Spleen (tissue), 13 donors: ENCODE measurements around the gene GPSM3. TPM values are rescaled to one million over a fixed set of nuclear protein-coding genes. Genes with fewer than 3 reads are reported as not detected.

Experiments
- DNase-seq: peaks from one replicate; pipeline ENCODE4 v3.0.0-alpha.2; 2020
- H3K27ac ChIP-seq, 8 donors: fragments of 200-600 bp; sonication (generic) in 7 of 8; 1 replicate in 4 of 8; 2 replicates in 4 of 8; pipeline versions ENCODE4 v1.5.0 to v1.8.0; 2016 to 2021; ENCODE audit warnings: inconsistent platforms in 4 of 8, mild to moderate bottlenecking in 4 of 8, moderate library complexity in 1 of 8
- H3K27me3 ChIP-seq, 7 donors: fragments of 200-600 bp; sonication (generic) in 6 of 7; replicated peaks in 1 of 7; 1 replicate in 4 of 7; 2 replicates in 3 of 7; pipeline versions ENCODE4 v1.5.0 to v1.8.0; 2016 to 2021; ENCODE audit warnings: inconsistent platforms in 3 of 7, mild to moderate bottlenecking in 1 of 7
- H3K36me3 ChIP-seq, 6 donors: fragments of 200-600 bp; sonication (generic) in 5 of 6; 1 replicate in 4 of 6; 2 replicates in 2 of 6; pipeline versions ENCODE4 v1.5.0 to v1.8.0; 2016 to 2021; ENCODE audit warnings: inconsistent platforms in 2 of 6
- H3K4me1 ChIP-seq, 6 donors: fragments of 200-600 bp; sonication (generic) in 5 of 6; 1 replicate in 3 of 6; 2 replicates in 3 of 6; pipeline versions ENCODE4 v1.5.0 to v1.8.0; 2016 to 2021; ENCODE audit warnings: inconsistent platforms in 3 of 6
- H3K4me3 ChIP-seq, 8 donors: fragments of 200-600 bp; sonication (generic) in 7 of 8; 1 replicate in 4 of 8; 2 replicates in 4 of 8; pipeline versions ENCODE4 v1.5.0 to v1.8.0; 2016 to 2021; ENCODE audit warnings: inconsistent platforms in 4 of 8, mild to moderate bottlenecking in 4 of 8, moderate library complexity in 2 of 8
- H3K9me3 ChIP-seq, 8 donors: fragments of 200-600 bp; sonication (generic) in 7 of 8; 1 replicate in 4 of 8; 2 replicates in 4 of 8; pipeline versions ENCODE4 v1.5.0 to v1.8.0; 2016 to 2021; ENCODE audit warnings: inconsistent platforms in 4 of 8
- CTCF ChIP-seq, 11 experiments: fragments of 200-600 bp in 7 of 11; fragments of 450-650 bp in 4 of 11; sonication (generic) in 4 of 11; IDR thresholded peaks in 8 of 11; conservative IDR thresholded peaks in 3 of 11; 1 replicate in 7 of 11; 2 replicates in 4 of 11; pipeline versions ENCODE4 v1.4.0 to v1.8.0; 2016 to 2021; ENCODE audit warnings: antibody characterized with exemption in 11 of 11, inconsistent platforms in 4 of 11, mild to moderate bottlenecking in 1 of 11
- POLR2A ChIP-seq, 3 donors: fragments of 450-650 bp; IDR thresholded peaks; one replicate each; pipeline ENCODE4 v1.5.1; 2017; ENCODE audit warnings: antibody characterized with exemption in 3 of 3, mild to moderate bottlenecking in 1 of 3
- POLR2AphosphoS5 ChIP-seq, 3 donors: sonication (generic); formaldehyde crosslinking; IDR thresholded peaks; one replicate each; pipeline ENCODE4 v1.5.1; 2017; ENCODE audit warnings: antibody characterized with exemption in 3 of 3
- WGBS, 5 donors: extraction: QIAGEN DNeasy Blood & Tissue Kit in 3 of 5; methylation state at CpG; one replicate each; pipeline versions ENCODE4 v1.1.5 to v1.1.7; 2013 to 2018; 5-methylcytosine and 5-hydroxymethylcytosine counted together
- intact Hi-C: fragments of 100-400 bp; cut with DNase I; formaldehyde crosslinking; loops from one replicate; pipeline ENCODE4 v1.15.0; 2023; ENCODE audit warnings: low total_unique reads
- long read RNA-seq, 2 donors: transcript quantifications; one replicate each; lab custom pipeline, GENCODE V29; 2026
- polyA plus RNA-seq, 3 donors: library from polyadenylated mRNA; stranded (reverse); fragments of 200-250 nt; gene quantifications; one replicate each; pipeline ENCODE4 v1.2.1, GENCODE V29; 2013
- total RNA-seq, 7 donors: library from RNA; depleted of rRNA in 3 of 7; stranded (reverse); fragments of >200 nt in 3 of 7; fragmentation: NEBNext Ultra II Directional in 4 of 7; extraction: Animal tissue kit (Norgen Biotek cat#: 25700) in 4 of 7; gene quantifications; one replicate each; pipeline versions ENCODE4 v1.1.0 to v1.2.1, GENCODE V29; 2016 to 2021
- donor health status: healthy with polysubstance abuse.
- donor health status: DM: no; HTN: no; CAD: no; lungs with moderate emphysema.
- donor health status: DM: no; HTN: no; CAD: no.
- donor health status: Bipolar disorder and iron deficiency.
- donor health status: healthy.
- donor health status: DM: no; HTN: no; CAD: no.
- donor health status: DM: yes; HTN: yes; CAD: no.

Gene GPSM3
- 100 to 1,000 TPM; 140 to 215 (median 187) TPM for total RNA-seq
- 100 to 1,000 TPM; 202 to 263 (median 233) TPM for polyA plus RNA-seq
- long read RNA-seq, donor 1, transcript GPSM3-206 (4 exons, 1,476 nt): major isoform, 28 of 44 reads
- long read RNA-seq, donor 1, partial matches to known transcripts: 10 of 44 reads
- long read RNA-seq, donor 1, other reads (novel, unspliced or antisense): 0 of 44 reads
- long read RNA-seq, donor 2, transcript GPSM3-208 (4 exons, 1,417 nt): minor isoform, 7 of 31 reads
- long read RNA-seq, donor 2, transcript GPSM3-206 (4 exons, 1,476 nt): major isoform, 24 of 31 reads
- long read RNA-seq, donor 2, partial matches to known transcripts: 0 of 31 reads
- long read RNA-seq, donor 2, other reads (novel, unspliced or antisense): 0 of 31 reads

GRCh38 chr6:32192608-32193039, at the start of gene GPSM3:
TSS of gene GPSM3 (minus strand) at chr6:32192643. CDS start at chr6:32192513, 130 bp downstream.
- TF ChIP-seq POLR2AphosphoS5 (IDR thresholded peaks at IDR 0.05) (peak; percentile 59 to 84 (median 80)), CTCF (IDR thresholded peaks at IDR 0.05 in 8 of 11, conservative IDR thresholded peaks at IDR 0.05 in 3 of 11) (peak in 1 of 11 experiments; percentile 6), POLR2A (IDR thresholded peaks at IDR 0.05) (peak in 2 of 3 donors; percentile 38 to 49)
- WGBS, 5 donors: 0 to 2% (median 0%) methylated on average over 5 of the region's 5 CpGs
- peaks cover 0 to 17% (median 6%) of the 10 kb centered on the region in 6 donors for H3K36me3 ChIP-seq
- peak; percentile 95 for DNase-seq
- intact Hi-C loops: loop anchor here (10.0 kb wide), 1 partner anchor 68 kb away; the partner anchor contains the start of gene ATF6B
- peaks cover 55 to 87% (median 80%) of the 10 kb centered on the region in 6 donors for H3K4me1 ChIP-seq
- H3K27ac ChIP-seq: peak within 1 kb of the TSS; percentile 85 to 100 (median 98)
- H3K9me3 ChIP-seq: no peaks in the 10 kb centered on the region
- H3K27me3 ChIP-seq: no peaks in the 10 kb centered on the region
- H3K4me3 ChIP-seq: peak within 1 kb of the TSS; percentile 61 to 89 (median 73)

- H3K4me3 ChIP-seq: no peak overlapping the region
- intact Hi-C loops: loop anchor here (10.0 kb wide), 1 partner anchor 174 kb away; no protein-coding TSS in a partner anchor
- H3K27ac ChIP-seq: no peak overlapping the region
- 86 to 94% (median 90%) methylated on average over 1 of the region's 1 CpG for WGBS, 5 donors
- DNase-seq: no peak
- H3K9me3 ChIP-seq: no peaks in the 10 kb centered on the region
- TF ChIP-seq POLR2AphosphoS5 (IDR thresholded peaks at IDR 0.05): no peak
- no peak for TF ChIP-seq CTCF (IDR thresholded peaks at IDR 0.05 in 8 of 11, conservative IDR thresholded peaks at IDR 0.05 in 3 of 11)
- TF ChIP-seq POLR2A (IDR thresholded peaks at IDR 0.05): no peak
- peaks cover 0 to 22% (median 16%) of the 10 kb centered on the region in 6 donors for H3K4me1 ChIP-seq
- H3K36me3 ChIP-seq: no peaks in the 10 kb centered on the region
- no peaks in the 10 kb centered on the region for H3K27me3 ChIP-seq
Observed at GRCh38 chr6:32240686-32241085, 48.2 kb upstream of the GPSM3 start.

- H3K27ac ChIP-seq: no peak overlapping the region
- H3K36me3 ChIP-seq: no peaks in the 10 kb centered on the region
- DNase-seq: no peak
- 71 to 87% (median 73%) methylated on average over 2 of the region's 2 CpGs for WGBS, 5 donors
- intact Hi-C loops: no loop called here
- H3K27me3 ChIP-seq: no peaks in the 10 kb centered on the region
- no peaks in the 10 kb centered on the region for H3K9me3 ChIP-seq
- peaks cover 0 to 10% (median 5%) of the 10 kb centered on the region in 6 donors for H3K4me1 ChIP-seq
- no peak for TF ChIP-seq POLR2AphosphoS5 (IDR thresholded peaks at IDR 0.05)
- no peak for TF ChIP-seq POLR2A (IDR thresholded peaks at IDR 0.05)
- no peak for TF ChIP-seq CTCF (IDR thresholded peaks at IDR 0.05 in 8 of 11, conservative IDR thresholded peaks at IDR 0.05 in 3 of 11)
- no peak overlapping the region for H3K4me3 ChIP-seq
Observed at GRCh38 chr6:32239462-32239861, 47.0 kb upstream of the GPSM3 start.

GRCh38 chr6:32234934-32235333, 42.5 kb upstream of the GPSM3 start:
- TF ChIP-seq POLR2A (IDR thresholded peaks at IDR 0.05) (no peak), POLR2AphosphoS5 (IDR thresholded peaks at IDR 0.05) (no peak), CTCF (IDR thresholded peaks at IDR 0.05 in 8 of 11, conservative IDR thresholded peaks at IDR 0.05 in 3 of 11) (no peak)
- intact Hi-C loops: no loop called here
- Histone ChIP-seq H3K36me3 (no peaks in the 10 kb centered on the region), H3K4me1 (no peaks in the 10 kb centered on the region), H3K9me3 (no peaks in the 10 kb centered on the region), H3K27ac (peak overlapping the region in 1 of 8 donors; percentile 34), H3K27me3 (no peaks in the 10 kb centered on the region), H3K4me3 (no peak overlapping the region)
- no peak for DNase-seq
- WGBS, 5 donors: 45 to 55% (median 51%) methylated on average over 3 to 4 of the region's 4 CpGs
